HepG2 (cell line): ENCODE measurements around the gene CGREF1. TPM values are rescaled to one million over a fixed set of nuclear protein-coding genes. Genes with fewer than 3 reads are reported as not detected.

ENCODE experiments used
- ATF1 ChIP-seq: IDR thresholded peaks from 2 replicates; pipeline ENCODE4 v1.6.1; 2016; ENCODE audit warnings: mild to moderate bottlenecking, control low read depth
- GATAD1 ChIP-seq: IDR thresholded peaks from 2 replicates; pipeline ENCODE4 v1.6.1; 2016; ENCODE audit warnings: missing genetic modification reagents, missing compliant biosample characterization
- HNRNPLL ChIP-seq: fragments of 200-400 bp; formaldehyde crosslinking; IDR thresholded peaks from 2 replicates; pipeline ENCODE4 v1.6.1; 2017; ENCODE audit warnings: mild to moderate bottlenecking, low read depth, low read length; ENCODE audit not compliant: poor library complexity, severe bottlenecking
- NFRKB ChIP-seq: fragments of 450-650 bp; IDR thresholded peaks from 2 replicates; pipeline ENCODE4 v1.6.1; 2017
- NR2C2 ChIP-seq: sonication (generic); formaldehyde crosslinking; IDR thresholded peaks from 2 replicates; pipeline ENCODE4 v1.4.0; 2020; ENCODE audit warnings: missing genetic modification reagents, mild to moderate bottlenecking, moderate library complexity, borderline replicate concordance
- NR2F1 ChIP-seq, 2 experiments: fragments of 450-650 bp in 1 of 2; formaldehyde crosslinking in 1 of 2; IDR thresholded peaks; 2 replicates each; pipeline versions ENCODE4 v1.5.0 to v1.6.1; 2016 to 2020; ENCODE audit warnings: mild to moderate bottlenecking in 1 of 2, missing compliant biosample characterization in 1 of 2, missing genetic modification reagents in 1 of 2, moderate library complexity in 1 of 2
- RARA ChIP-seq: IDR thresholded peaks from 2 replicates; pipeline ENCODE4 v1.6.1; 2016; ENCODE audit warnings: missing genetic modification reagents, missing compliant biosample characterization
- RBAK ChIP-seq: sonication (generic); formaldehyde crosslinking; IDR thresholded peaks from 2 replicates; pipeline ENCODE4 v1.5.1; 2020; ENCODE audit warnings: mild to moderate bottlenecking, missing genetic modification reagents
- TOE1 ChIP-seq: sonication (generic); formaldehyde crosslinking; IDR thresholded peaks from 2 replicates; pipeline ENCODE4 v1.4.0; 2020; ENCODE audit warnings: mild to moderate bottlenecking, missing genetic modification reagents
- ZBTB3 ChIP-seq: sonication (generic); formaldehyde crosslinking; IDR thresholded peaks from 2 replicates; pipeline ENCODE4 v1.4.0; 2020; ENCODE audit warnings: low read depth, mild to moderate bottlenecking, moderate library complexity, missing genetic modification reagents, borderline replicate concordance
- ZFP82 ChIP-seq: sonication (generic); formaldehyde crosslinking; IDR thresholded peaks from 2 replicates; pipeline ENCODE4 v1.5.1; 2020; ENCODE audit warnings: mild to moderate bottlenecking, missing genetic modification reagents, borderline replicate concordance
- ZMAT3 ChIP-seq: sonication (generic); formaldehyde crosslinking; conservative IDR thresholded peaks from 2 replicates; pipeline ENCODE4 v1.7.0; 2021; ENCODE audit warnings: missing genetic modification reagents
- ZNF160 ChIP-seq: sonication (generic); formaldehyde crosslinking; IDR thresholded peaks from 2 replicates; pipeline ENCODE4 v1.8.0; 2022; ENCODE audit warnings: mild to moderate bottlenecking, inconsistent platforms, missing genetic modification reagents
- polyA plus RNA-seq, 8 experiments: library from polyadenylated mRNA; depleted of rRNA in 3 of 8; stranded (reverse) in 7 of 8; unstranded in 1 of 8; fragments of >200 nt; fragmentation: Illumina TruSeq in 4 of 8; extraction: Trizol in 4 of 8; gene quantifications; 2 replicates each; pipeline versions ENCODE4 v1.2.1 to v1.2.3, GENCODE V29; 2011 to 2016; ENCODE audit warnings: low read depth in 4 of 8, missing spikeins in 1 of 8, mixed read lengths in 1 of 8; ENCODE audit not compliant: insufficient read depth in 1 of 8
- total RNA-seq, 5 experiments: library from RNA; depleted of rRNA; stranded (reverse); fragments of >200 nt; fragmentation: Illumina TruSeq; extraction: Trizol; gene quantifications; 2 replicates each; pipeline ENCODE4 v1.2.3, GENCODE V29; 2016; ENCODE audit warnings: low read depth in 1 of 5
- TF ChIP-seq, protein P1 (sequence below), 2 experiments: sonication (generic) in 1 of 2; formaldehyde crosslinking in 1 of 2; IDR thresholded peaks; 2 replicates each; pipeline versions ENCODE4 v1.5.1 to v1.6.1; 2011 to 2020; ENCODE audit warnings: borderline replicate concordance in 1 of 2, low read depth in 1 of 2, low read length in 1 of 2, mild to moderate bottlenecking in 1 of 2, missing genetic modification reagents in 1 of 2, moderate library complexity in 1 of 2
- TF ChIP-seq, protein P2 (sequence below): sonication (generic); formaldehyde crosslinking; IDR thresholded peaks from 2 replicates; pipeline ENCODE4 v1.8.0; 2022; ENCODE audit warnings: mild to moderate bottlenecking, missing genetic modification reagents
- TF ChIP-seq, protein P3 (sequence below): sonication (generic); formaldehyde crosslinking; IDR thresholded peaks from 2 replicates; pipeline ENCODE4 v1.5.0; 2020; ENCODE audit warnings: mild to moderate bottlenecking, missing genetic modification reagents
- TF ChIP-seq, protein P4 (sequence below): sonication (generic); formaldehyde crosslinking; IDR thresholded peaks from 2 replicates; pipeline ENCODE4 v1.8.0; 2022; ENCODE audit warnings: mild to moderate bottlenecking, missing genetic modification reagents, moderate library complexity
- TF ChIP-seq, protein P5 (sequence below): fragments of 450-650 bp; IDR thresholded peaks from 2 replicates; pipeline ENCODE4 v1.6.1; 2017
- TF ChIP-seq, protein P6 (sequence below): sonication (generic); formaldehyde crosslinking; IDR thresholded peaks from 2 replicates; pipeline ENCODE4 v1.4.0; 2020; ENCODE audit warnings: missing genetic modification reagents

CGREF1 gene
- total and polyA plus RNA-seq, 2 of the 13 experiments (the other 11 are each of a cell fraction or from before 2014, with no cell fraction given) = 13.9 to 23.4 TPM

DNA sequence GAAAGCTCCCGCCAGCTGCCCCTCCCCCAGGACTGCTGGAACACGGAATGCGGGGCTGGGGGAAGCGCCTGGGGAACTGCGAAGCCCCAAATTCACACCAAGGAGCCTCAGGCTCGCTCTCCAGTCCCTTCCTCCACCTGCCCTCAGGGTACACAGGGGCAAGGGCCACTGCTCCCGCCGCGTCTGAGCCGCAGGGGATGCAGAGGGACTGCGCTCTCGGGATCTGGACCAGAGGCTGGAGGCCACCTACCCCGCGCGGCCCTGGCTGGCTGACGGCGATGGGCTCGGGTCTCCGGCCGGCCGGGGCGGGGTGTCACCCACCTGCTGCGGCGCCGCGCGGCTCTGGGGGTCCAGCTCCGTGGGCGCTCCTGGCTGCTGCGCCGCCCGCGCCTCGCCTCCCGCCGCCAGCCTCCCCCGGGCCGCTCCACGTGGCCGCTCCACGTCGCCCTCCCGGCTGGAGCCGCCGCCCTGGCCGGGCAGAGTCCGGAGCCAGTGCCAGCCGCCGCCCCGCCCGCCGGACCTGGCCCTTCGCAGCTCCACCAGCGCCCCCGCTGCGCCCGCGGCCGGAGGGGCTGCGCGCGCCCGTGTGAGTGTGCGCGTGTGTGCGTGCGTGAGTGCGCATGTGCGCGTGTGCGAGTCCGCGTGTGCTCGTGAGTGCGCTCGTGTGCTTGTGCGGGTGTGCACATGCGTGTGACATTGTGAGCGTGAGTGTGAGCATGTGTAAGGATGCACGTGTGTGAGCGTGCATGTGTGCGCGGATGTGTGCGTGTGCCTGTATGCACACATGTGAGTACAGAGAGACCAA is at the start of gene CGREF1 (continued):
- TF ChIP-seq, protein P1, sequence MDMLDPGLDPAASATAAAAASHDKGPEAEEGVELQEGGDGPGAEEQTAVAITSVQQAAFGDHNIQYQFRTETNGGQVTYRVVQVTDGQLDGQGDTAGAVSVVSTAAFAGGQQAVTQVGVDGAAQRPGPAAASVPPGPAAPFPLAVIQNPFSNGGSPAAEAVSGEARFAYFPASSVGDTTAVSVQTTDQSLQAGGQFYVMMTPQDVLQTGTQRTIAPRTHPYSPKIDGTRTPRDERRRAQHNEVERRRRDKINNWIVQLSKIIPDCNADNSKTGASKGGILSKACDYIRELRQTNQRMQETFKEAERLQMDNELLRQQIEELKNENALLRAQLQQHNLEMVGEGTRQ (IDR thresholded peaks at IDR 0.05; ENCODE audit: low read depth, low read length) = no peak
- TF ChIP-seq, protein P1 (CRISPR knock-in tag; IDR thresholded peaks at IDR 0.05; ENCODE audit: borderline replicate concordance) = no peak
- no peak for TF ChIP-seq RARA (CRISPR knock-in tag)
- no peak for TF ChIP-seq NFRKB
- TF ChIP-seq NR2C2 = no peak; the same call in 1 of the 2 replicates
- TF ChIP-seq HNRNPLL = peak; percentile 21
- TF ChIP-seq, protein P2, sequence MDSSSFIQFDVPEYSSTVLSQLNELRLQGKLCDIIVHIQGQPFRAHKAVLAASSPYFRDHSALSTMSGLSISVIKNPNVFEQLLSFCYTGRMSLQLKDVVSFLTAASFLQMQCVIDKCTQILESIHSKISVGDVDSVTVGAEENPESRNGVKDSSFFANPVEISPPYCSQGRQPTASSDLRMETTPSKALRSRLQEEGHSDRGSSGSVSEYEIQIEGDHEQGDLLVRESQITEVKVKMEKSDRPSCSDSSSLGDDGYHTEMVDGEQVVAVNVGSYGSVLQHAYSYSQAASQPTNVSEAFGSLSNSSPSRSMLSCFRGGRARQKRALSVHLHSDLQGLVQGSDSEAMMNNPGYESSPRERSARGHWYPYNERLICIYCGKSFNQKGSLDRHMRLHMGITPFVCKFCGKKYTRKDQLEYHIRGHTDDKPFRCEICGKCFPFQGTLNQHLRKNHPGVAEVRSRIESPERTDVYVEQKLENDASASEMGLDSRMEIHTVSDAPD = no peak
- TF ChIP-seq, protein P3, sequence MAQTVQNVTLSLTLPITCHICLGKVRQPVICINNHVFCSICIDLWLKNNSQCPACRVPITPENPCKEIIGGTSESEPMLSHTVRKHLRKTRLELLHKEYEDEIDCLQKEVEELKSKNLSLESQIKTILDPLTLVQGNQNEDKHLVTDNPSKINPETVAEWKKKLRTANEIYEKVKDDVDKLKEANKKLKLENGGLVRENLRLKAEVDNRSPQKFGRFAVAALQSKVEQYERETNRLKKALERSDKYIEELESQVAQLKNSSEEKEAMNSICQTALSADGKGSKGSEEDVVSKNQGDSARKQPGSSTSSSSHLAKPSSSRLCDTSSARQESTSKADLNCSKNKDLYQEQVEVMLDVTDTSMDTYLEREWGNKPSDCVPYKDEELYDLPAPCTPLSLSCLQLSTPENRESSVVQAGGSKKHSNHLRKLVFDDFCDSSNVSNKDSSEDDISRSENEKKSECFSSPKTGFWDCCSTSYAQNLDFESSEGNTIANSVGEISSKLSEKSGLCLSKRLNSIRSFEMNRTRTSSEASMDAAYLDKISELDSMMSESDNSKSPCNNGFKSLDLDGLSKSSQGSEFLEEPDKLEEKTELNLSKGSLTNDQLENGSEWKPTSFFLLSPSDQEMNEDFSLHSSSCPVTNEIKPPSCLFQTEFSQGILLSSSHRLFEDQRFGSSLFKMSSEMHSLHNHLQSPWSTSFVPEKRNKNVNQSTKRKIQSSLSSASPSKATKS (CRISPR knock-in tag) = no peak
- TF ChIP-seq GATAD1 (CRISPR knock-in tag) = no peak
- TF ChIP-seq, protein P4, sequence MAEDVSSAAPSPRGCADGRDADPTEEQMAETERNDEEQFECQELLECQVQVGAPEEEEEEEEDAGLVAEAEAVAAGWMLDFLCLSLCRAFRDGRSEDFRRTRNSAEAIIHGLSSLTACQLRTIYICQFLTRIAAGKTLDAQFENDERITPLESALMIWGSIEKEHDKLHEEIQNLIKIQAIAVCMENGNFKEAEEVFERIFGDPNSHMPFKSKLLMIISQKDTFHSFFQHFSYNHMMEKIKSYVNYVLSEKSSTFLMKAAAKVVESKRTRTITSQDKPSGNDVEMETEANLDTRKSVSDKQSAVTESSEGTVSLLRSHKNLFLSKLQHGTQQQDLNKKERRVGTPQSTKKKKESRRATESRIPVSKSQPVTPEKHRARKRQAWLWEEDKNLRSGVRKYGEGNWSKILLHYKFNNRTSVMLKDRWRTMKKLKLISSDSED (CRISPR knock-in tag) = no peak; the same call in none of the 2 replicates
- TF ChIP-seq TOE1 (CRISPR knock-in tag) = no peak
- TF ChIP-seq ZMAT3 (CRISPR knock-in tag) = no peak
- no peak for TF ChIP-seq ATF1 (CRISPR knock-in tag)
- TF ChIP-seq NR2F1 (CRISPR knock-in tag; IDR thresholded peaks at IDR 0.05) = no peak
- TF ChIP-seq RBAK (CRISPR knock-in tag) = no peak
- no peak for TF ChIP-seq ZBTB3 (CRISPR knock-in tag)
- TF ChIP-seq ZFP82 = no peak; the same call in 1 of the 2 replicates
- TF ChIP-seq, protein P5, sequence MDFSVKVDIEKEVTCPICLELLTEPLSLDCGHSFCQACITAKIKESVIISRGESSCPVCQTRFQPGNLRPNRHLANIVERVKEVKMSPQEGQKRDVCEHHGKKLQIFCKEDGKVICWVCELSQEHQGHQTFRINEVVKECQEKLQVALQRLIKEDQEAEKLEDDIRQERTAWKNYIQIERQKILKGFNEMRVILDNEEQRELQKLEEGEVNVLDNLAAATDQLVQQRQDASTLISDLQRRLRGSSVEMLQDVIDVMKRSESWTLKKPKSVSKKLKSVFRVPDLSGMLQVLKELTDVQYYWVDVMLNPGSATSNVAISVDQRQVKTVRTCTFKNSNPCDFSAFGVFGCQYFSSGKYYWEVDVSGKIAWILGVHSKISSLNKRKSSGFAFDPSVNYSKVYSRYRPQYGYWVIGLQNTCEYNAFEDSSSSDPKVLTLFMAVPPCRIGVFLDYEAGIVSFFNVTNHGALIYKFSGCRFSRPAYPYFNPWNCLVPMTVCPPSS = no peak
- TF ChIP-seq, protein P6, sequence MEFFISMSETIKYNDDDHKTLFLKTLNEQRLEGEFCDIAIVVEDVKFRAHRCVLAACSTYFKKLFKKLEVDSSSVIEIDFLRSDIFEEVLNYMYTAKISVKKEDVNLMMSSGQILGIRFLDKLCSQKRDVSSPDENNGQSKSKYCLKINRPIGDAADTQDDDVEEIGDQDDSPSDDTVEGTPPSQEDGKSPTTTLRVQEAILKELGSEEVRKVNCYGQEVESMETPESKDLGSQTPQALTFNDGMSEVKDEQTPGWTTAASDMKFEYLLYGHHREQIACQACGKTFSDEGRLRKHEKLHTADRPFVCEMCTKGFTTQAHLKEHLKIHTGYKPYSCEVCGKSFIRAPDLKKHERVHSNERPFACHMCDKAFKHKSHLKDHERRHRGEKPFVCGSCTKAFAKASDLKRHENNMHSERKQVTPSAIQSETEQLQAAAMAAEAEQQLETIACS = peak; percentile 89
- no peak for TF ChIP-seq ZNF160
